Heart left ventricle (tissue), 16 donors: ENCODE data around the gene PRDM10. TPM values are rescaled to one million over a fixed set of nuclear protein-coding genes. Genes with fewer than 3 reads are reported as not detected.

Source experiments
- ATAC-seq, 4 donors: fragments of 200-7000 bp; cut with Tn5 transposase; one replicate each; pipeline ENCODE4 v1.9.1; 2020 to 2022; ENCODE audit warnings: moderate library complexity in 4 of 4, mild to moderate bottlenecking in 3 of 4, moderate number of reproducible peaks in 1 of 4
- DNase-seq, 5 donors: peaks; one replicate each; pipeline ENCODE4 v3.0.0-alpha.2; 2020
- H3K27ac ChIP-seq, 12 donors: fragments of 200-600 bp; sonication (generic) in 4 of 12; one replicate each; pipeline versions ENCODE4 v1.5.0 to v1.8.0; 2016 to 2022; ENCODE audit warnings: mild to moderate bottlenecking in 2 of 12
- H3K27me3 ChIP-seq, 9 donors: fragments of 200-600 bp; sonication (generic) in 2 of 9; one replicate each; pipeline versions ENCODE4 v1.5.1 to v1.8.0; 2016 to 2022; ENCODE audit warnings: mild to moderate bottlenecking in 3 of 9
- H3K36me3 ChIP-seq, 9 donors: fragments of 200-600 bp; sonication (generic) in 2 of 9; one replicate each; pipeline versions ENCODE4 v1.5.0 to v1.8.0; 2018 to 2022; ENCODE audit warnings: mild to moderate bottlenecking in 2 of 9
- H3K4me1 ChIP-seq, 12 donors: fragments of 200-600 bp; sonication (generic) in 4 of 12; one replicate each; pipeline versions ENCODE4 v1.5.0 to v1.8.0; 2016 to 2022; ENCODE audit warnings: mild to moderate bottlenecking in 3 of 12
- H3K4me3 ChIP-seq, 12 donors: fragments of 200-600 bp; sonication (generic) in 4 of 12; one replicate each; pipeline versions ENCODE4 v1.5.0 to v1.8.0; 2017 to 2022; ENCODE audit warnings: mild to moderate bottlenecking in 9 of 12, moderate library complexity in 4 of 12
- H3K9me3 ChIP-seq, 12 donors: fragments of 200-600 bp; sonication (generic) in 4 of 12; one replicate each; pipeline versions ENCODE4 v1.5.0 to v1.8.0; 2016 to 2022; ENCODE audit warnings: mild to moderate bottlenecking in 1 of 12
- CTCF ChIP-seq, 12 donors: fragments of 200-600 bp; sonication (generic) in 4 of 12; IDR thresholded peaks; one replicate each; pipeline versions ENCODE4 v1.5.0 to v1.8.0; 2018 to 2022; ENCODE audit warnings: antibody characterized with exemption in 12 of 12, mild to moderate bottlenecking in 5 of 12
- POLR2A ChIP-seq, 2 donors: fragments of 450-650 bp; IDR thresholded peaks; one replicate each; pipeline ENCODE4 v1.6.1; 2017; ENCODE audit warnings: antibody characterized with exemption in 2 of 2, mild to moderate bottlenecking in 2 of 2, moderate library complexity in 2 of 2
- WGBS, 4 donors: extraction: QIAGEN DNeasy Blood & Tissue Kit in 2 of 4; methylation state at CpG; one replicate each; pipeline versions ENCODE4 v1.1.5 to v1.1.7; 2013 to 2018; 5-methylcytosine and 5-hydroxymethylcytosine counted together
- intact Hi-C, 10 donors: fragments of 100-400 bp; cut with DNase I; formaldehyde crosslinking; loops; one replicate each; pipeline versions ENCODE4 v1.11.1 to v1.14.2; 2022
- polyA plus RNA-seq, 2 donors: library from polyadenylated mRNA; stranded (reverse); fragments of 200-250 nt; gene quantifications; one replicate each; pipeline ENCODE4 v1.2.3, GENCODE V29; 2013
- total RNA-seq, 9 donors: library from RNA; depleted of rRNA in 2 of 9; stranded (reverse); fragments of >200 nt in 2 of 9; fragmentation: NEBNext Ultra II Directional in 3 of 9; extraction: Animal tissue kit (Norgen Biotek cat#: 25700) in 3 of 9; gene quantifications; one replicate each; pipeline versions ENCODE4 v1.1.0 to v1.2.4, GENCODE V29; 2016 to 2023
- donor health status: ischemic (EF 13 %, LVEDD 7.1; RV severe dilation, severe dysfunction).
- donor health status: healthy with polysubstance abuse.
- donor health status: DM: no; HTN: yes; CAD: no.
- donor health status: DM: no; HTN: no; CAD: no.
- donor health status: ischemic (EF 25% LVEDD 6.9; RV normal size, moderate dysfunction).
- donor health status: ischemic (EF 25% LVEDD 5.7; RV mildly dilated, moderate dysfunction).
- donor health status: healthy.
- donor health status: DM: yes; HTN: yes; CAD: no.
- donor health status: ischemic (EF 35%, LVEDD 5.7; RV mildly dilated, moderate dysfunction).
- donor health status: nonischemic (EF 11% LVEDD 7.7; RV severe dilation, severe dysfunction).
- donor health status: DM: yes; HTN: yes; CAD: no.
- donor health status: PGD.
- donor health status: ischemic (EF 29% LVEDD 5.4; RV normal size, mild dysfunction).
- donor health status: nonischemic (EF 23%, LVEDD 6.1; RV moderate dilation, normal function).

PRDM10 gene
- total and polyA plus RNA-seq, 11 donors: 1.6 to 6.8 (median 4.4) TPM

DNA sequence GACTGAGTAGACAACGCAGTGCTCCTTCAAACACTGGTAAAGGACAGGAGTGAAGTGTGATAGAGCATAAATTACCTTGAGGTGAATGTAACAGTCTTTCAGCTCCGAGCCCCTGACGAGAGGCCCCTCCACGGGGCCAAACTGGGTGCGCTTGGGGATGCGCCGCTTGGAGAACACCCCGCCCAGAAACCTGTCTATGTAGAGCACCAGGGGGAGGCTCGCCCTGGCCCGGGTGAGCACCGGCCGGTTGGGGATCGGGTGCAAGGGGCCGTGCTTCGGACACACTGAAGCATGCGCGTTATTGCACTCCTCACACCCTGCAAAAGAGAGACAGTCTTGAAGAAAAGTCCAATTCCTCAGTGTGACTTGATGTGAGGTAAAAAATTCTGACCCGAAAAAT is 57.9 kb downstream of the PRDM10 start:
- peaks cover 0 to 50% (median 37%) of the 10 kb centered on the region in 9 donors for H3K36me3 ChIP-seq
- no peak for TF ChIP-seq CTCF (IDR thresholded peaks at IDR 0.05)
- TF ChIP-seq POLR2A (IDR thresholded peaks at IDR 0.05): no peak
- peaks cover 0 to 5% (median 0%) of the 10 kb centered on the region in 12 donors for H3K4me1 ChIP-seq
- DNase-seq: no peak
- 96 to 98% (median 98%) methylated on average over 18 of the region's 18 CpGs for WGBS, 4 donors
- H3K4me3 ChIP-seq: no peak overlapping the region
- H3K27ac ChIP-seq: no peak overlapping the region
- no peak for ATAC-seq
- H3K27me3 ChIP-seq: no peaks in the 10 kb centered on the region
- no peaks in the 10 kb centered on the region for H3K9me3 ChIP-seq
- intact Hi-C loops: no loop called here

- TF ChIP-seq CTCF (IDR thresholded peaks at IDR 0.05): no peak
- no peak for TF ChIP-seq POLR2A (IDR thresholded peaks at IDR 0.05)
- DNase-seq: no peak
- H3K36me3 ChIP-seq: peaks cover 0 to 53% (median 37%) of the 10 kb centered on the region in 9 donors
- H3K27ac ChIP-seq: no peak overlapping the region
- H3K4me1 ChIP-seq: no peaks in the 10 kb centered on the region
- ATAC-seq: no peak
- H3K9me3 ChIP-seq: no peaks in the 10 kb centered on the region
- no peak overlapping the region for H3K4me3 ChIP-seq
- no peaks in the 10 kb centered on the region for H3K27me3 ChIP-seq
- intact Hi-C loops: no loop called here
Measured at GRCh38 chr11:129943036-129943435, 59.6 kb downstream of the PRDM10 start.

DNA sequence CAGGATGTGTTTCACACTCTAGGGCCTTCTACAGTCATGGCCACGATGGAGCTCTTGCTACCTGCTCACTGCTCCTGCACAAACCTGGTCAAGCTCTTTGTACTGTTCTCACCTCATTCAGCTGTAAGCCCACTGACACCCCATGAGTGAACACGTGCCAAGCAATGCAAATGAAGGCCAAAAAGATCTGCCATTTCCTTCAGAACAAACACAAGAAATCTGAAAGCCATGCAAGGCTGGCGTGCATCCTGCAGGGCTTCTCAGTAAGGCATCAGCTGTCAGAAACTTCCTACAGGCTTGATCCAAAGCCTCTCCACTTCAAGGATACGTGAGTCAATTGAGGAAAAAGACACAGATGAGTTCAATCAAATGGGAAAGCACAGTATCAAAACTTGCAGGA is 63.1 kb downstream of the PRDM10 start:
- H3K9me3 ChIP-seq: no peaks in the 10 kb centered on the region
- H3K27ac ChIP-seq: no peak overlapping the region
- DNase-seq (no peak), ATAC-seq (no peak)
- H3K4me1 ChIP-seq: no peaks in the 10 kb centered on the region
- intact Hi-C loops: loop anchor here in 1 of 10 donors (10.0 kb wide), 1 partner anchor 55 kb away; no protein-coding TSS in a partner anchor
- TF ChIP-seq POLR2A (IDR thresholded peaks at IDR 0.05) (no peak), CTCF (IDR thresholded peaks at IDR 0.05) (no peak)
- H3K27me3 ChIP-seq: no peaks in the 10 kb centered on the region
- H3K4me3 ChIP-seq: no peak overlapping the region
- H3K36me3 ChIP-seq: peaks cover 0 to 41% (median 15%) of the 10 kb centered on the region in 9 donors
- WGBS, 4 donors: 88 to 91% (median 90%) methylated on average over 4 of the region's 4 CpGs

DNA sequence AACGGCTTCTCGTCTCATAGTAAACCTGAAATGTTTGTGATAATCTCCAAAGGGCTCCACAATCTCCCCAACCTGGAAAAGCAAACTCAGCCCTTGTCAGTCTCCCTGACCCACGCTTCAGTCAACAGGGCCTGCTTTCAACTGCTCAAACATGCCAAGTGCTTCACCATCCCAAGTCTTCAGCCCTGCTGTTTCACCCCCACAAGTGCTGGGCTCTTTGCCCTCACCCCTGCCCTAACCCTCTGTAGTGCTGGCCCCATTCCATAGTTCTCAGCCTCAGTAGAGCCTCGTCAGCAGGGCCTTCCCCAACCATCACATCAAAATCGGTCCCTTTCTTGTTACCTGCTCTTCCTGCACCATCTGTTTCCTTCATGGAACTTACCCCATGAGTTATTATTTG is 63.9 kb downstream of the PRDM10 start:
- no peak overlapping the region for H3K4me3 ChIP-seq
- TF ChIP-seq POLR2A (IDR thresholded peaks at IDR 0.05): no peak
- no peak for TF ChIP-seq CTCF (IDR thresholded peaks at IDR 0.05)
- WGBS, 4 donors: 78 to 99% (median 89%) methylated on average over 5 of the region's 5 CpGs
- no peaks in the 10 kb centered on the region for H3K4me1 ChIP-seq
- H3K9me3 ChIP-seq: no peaks in the 10 kb centered on the region
- intact Hi-C loops: loop anchor here in 1 of 10 donors (10.0 kb wide), 1 partner anchor 56 kb away; no protein-coding TSS in a partner anchor
- H3K27me3 ChIP-seq: no peaks in the 10 kb centered on the region
- ATAC-seq (no peak), DNase-seq (no peak)
- no peak overlapping the region for H3K27ac ChIP-seq
- peaks cover 0 to 47% (median 22%) of the 10 kb centered on the region in 9 donors for H3K36me3 ChIP-seq
